ENCODE results near the gene CADM1.

GRCh38 chr11:115199481-115200069, 304.6 kb downstream of the CADM1 start:
- TF ChIP-seq CTCF (IDR thresholded peaks at IDR 0.05; ENCODE audit: low read depth, low read length): no peak
- no peak for TF ChIP-seq EZH2phosphoT487 (IDR thresholded peaks at IDR 0.05; ENCODE audit: low read depth)

Data from OCI-LY3 (cell line).